Esophagus squamous epithelium (tissue), 4 donors: ENCODE data around the gene ZBTB42.

Experiments
- CTCF ChIP-seq, 6 experiments: fragments of 450-650 bp in 4 of 6; fragments of 200-600 bp in 2 of 6; sonication (generic) in 2 of 6; IDR thresholded peaks; one replicate each; pipeline ENCODE4 v1.5.1; 2016 to 2019; ENCODE audit warnings: antibody characterized with exemption in 6 of 6, mild to moderate bottlenecking in 4 of 6, moderate library complexity in 4 of 6
- POLR2A ChIP-seq, 4 donors: fragments of 450-650 bp; IDR thresholded peaks; one replicate each; pipeline ENCODE4 v1.6.1; 2017; ENCODE audit warnings: antibody characterized with exemption in 4 of 4, mild to moderate bottlenecking in 4 of 4, moderate library complexity in 3 of 4

- TF ChIP-seq CTCF (IDR thresholded peaks at IDR 0.05) (no peak), POLR2A (IDR thresholded peaks at IDR 0.05) (no peak)
Observed at GRCh38 chr14:104774453-104775072, 26.3 kb upstream of the ZBTB42 start.
